SK-N-SH treated with all-trans-retinoic acid at 6 μM for 48 hours (cell line): ENCODE data around the gene CCT3.

Experiments
- ARNTL ChIP-seq: fragments of 450-650 bp; formaldehyde crosslinking; IDR thresholded peaks from 2 replicates; pipeline ENCODE4 v1.5.0; 2020; ENCODE audit warnings: low read depth, mild to moderate bottlenecking, moderate library complexity, borderline replicate concordance
- BACH2 ChIP-seq: fragments of 250-450 bp; sonication (Bioruptor Pico); IDR thresholded peaks from 2 replicates; pipeline ENCODE4 v1.9.0; 2021; ENCODE audit warnings: mild to moderate bottlenecking, borderline replicate concordance
- PATZ1 ChIP-seq: fragments of 250-450 bp; sonication (Bioruptor Pico); IDR thresholded peaks from 2 replicates; pipeline ENCODE4 v1.8.0; 2020; ENCODE audit warnings: mild to moderate bottlenecking, moderate library complexity, borderline replicate concordance
- SNAI2 ChIP-seq: fragments of 250-450 bp; sonication (Bioruptor Pico); IDR thresholded peaks from 2 replicates; pipeline ENCODE4 v1.5.0; 2020; ENCODE audit warnings: mild to moderate bottlenecking, moderate library complexity
- ZFP30 ChIP-seq: fragments of 450-650 bp; formaldehyde crosslinking; IDR thresholded peaks from 2 replicates; pipeline ENCODE4 v1.5.0; 2022; ENCODE audit warnings: mild to moderate bottlenecking, moderate library complexity
- ZNF70 ChIP-seq: fragments of 450-650 bp; formaldehyde crosslinking; IDR thresholded peaks from 2 replicates; pipeline ENCODE4 v1.5.0; 2020; ENCODE audit warnings: mild to moderate bottlenecking, moderate library complexity
- TF ChIP-seq, protein P1 (sequence below): fragments of 250-450 bp; sonication (Bioruptor Pico); IDR thresholded peaks from 2 replicates; pipeline ENCODE4 v1.8.0; 2021; ENCODE audit warnings: low read depth, mild to moderate bottlenecking, moderate library complexity, borderline replicate concordance

- TF ChIP-seq ZFP30 (CRISPR knock-in tag) = no peak
- TF ChIP-seq SNAI2 (CRISPR knock-in tag) = no peak
- TF ChIP-seq PATZ1 (CRISPR knock-in tag) = no peak
- TF ChIP-seq, protein P1, sequence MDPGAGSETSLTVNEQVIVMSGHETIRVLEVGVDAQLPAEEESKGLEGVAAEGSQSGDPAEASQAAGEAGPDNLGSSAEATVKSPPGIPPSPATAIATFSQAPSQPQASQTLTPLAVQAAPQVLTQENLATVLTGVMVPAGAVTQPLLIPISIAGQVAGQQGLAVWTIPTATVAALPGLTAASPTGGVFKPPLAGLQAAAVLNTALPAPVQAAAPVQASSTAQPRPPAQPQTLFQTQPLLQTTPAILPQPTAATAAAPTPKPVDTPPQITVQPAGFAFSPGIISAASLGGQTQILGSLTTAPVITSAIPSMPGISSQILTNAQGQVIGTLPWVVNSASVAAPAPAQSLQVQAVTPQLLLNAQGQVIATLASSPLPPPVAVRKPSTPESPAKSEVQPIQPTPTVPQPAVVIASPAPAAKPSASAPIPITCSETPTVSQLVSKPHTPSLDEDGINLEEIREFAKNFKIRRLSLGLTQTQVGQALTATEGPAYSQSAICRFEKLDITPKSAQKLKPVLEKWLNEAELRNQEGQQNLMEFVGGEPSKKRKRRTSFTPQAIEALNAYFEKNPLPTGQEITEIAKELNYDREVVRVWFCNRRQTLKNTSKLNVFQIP (CRISPR knock-in tag) = no peak
- no peak for TF ChIP-seq ARNTL (CRISPR knock-in tag)
- TF ChIP-seq BACH2 = no peak
- no peak for TF ChIP-seq ZNF70 (CRISPR knock-in tag)
Observed at GRCh38 chr1:156286061-156286460, 52.0 kb downstream of the CCT3 start.
